DMS 273 (cell line): Measurements from ENCODE around the gene PHIP.

Experiments
- DNase-seq: peaks from one replicate; lab custom pipeline; 2025; ENCODE audit not compliant: unreplicated experiment; lab: John Stamatoyannopoulos, UW

Gene PHIP

GRCh38 chr6:79071547-79071946 lies 6.5 kb downstream of the PHIP start:
- no peak for DNase-seq

- DNase-seq: no peak
Measured at GRCh38 chr6:79070206-79070825, 7.7 kb downstream of the PHIP start.

- DNase-seq: no peak
Measured at GRCh38 chr6:79066828-79067227, 11.2 kb downstream of the PHIP start.

- no peak for DNase-seq
Measured at GRCh38 chr6:79066330-79066729, 11.7 kb downstream of the PHIP start.

- no peak for DNase-seq
Measured at GRCh38 chr6:79065232-79065631, 12.8 kb downstream of the PHIP start.

GRCh38 chr6:79064635-79065034 lies 13.4 kb downstream of the PHIP start:
- no peak for DNase-seq

- DNase-seq: no peak
Measured at GRCh38 chr6:79062708-79063107, 15.3 kb downstream of the PHIP start.

GRCh38 chr6:79057746-79058145 lies 20.3 kb downstream of the PHIP start:
- DNase-seq: no peak

GRCh38 chr6:79056226-79056625 lies 21.8 kb downstream of the PHIP start:
- no peak for DNase-seq

GRCh38 chr6:79048611-79049010 lies 29.4 kb downstream of the PHIP start:
- DNase-seq: peak; percentile 69

- DNase-seq: no peak
Measured at GRCh38 chr6:79047072-79047471, 31.0 kb downstream of the PHIP start.

GRCh38 chr6:79045966-79046365 lies 32.1 kb downstream of the PHIP start:
- DNase-seq: no peak

- no peak for DNase-seq
Measured at GRCh38 chr6:79042799-79043126, 35.3 kb downstream of the PHIP start.

GRCh38 chr6:79042088-79042798 lies 35.8 kb downstream of the PHIP start:
- DNase-seq: no peak

GRCh38 chr6:79040083-79040482 lies 38.0 kb downstream of the PHIP start:
- no peak for DNase-seq

GRCh38 chr6:79038061-79038460 lies 40.0 kb downstream of the PHIP start:
- DNase-seq: no peak

GRCh38 chr6:79034865-79035264 lies 43.2 kb downstream of the PHIP start:
- no peak for DNase-seq

GRCh38 chr6:79033279-79033678 lies 44.8 kb downstream of the PHIP start:
- no peak for DNase-seq

GRCh38 chr6:79031821-79032590 lies 46.0 kb downstream of the PHIP start:
- DNase-seq: no peak

- no peak for DNase-seq
Measured at GRCh38 chr6:79030511-79030910, 47.5 kb downstream of the PHIP start.

GRCh38 chr6:79030023-79030422 lies 48.0 kb downstream of the PHIP start:
- DNase-seq: no peak

- DNase-seq: no peak
Measured at GRCh38 chr6:79028641-79029314, 49.3 kb downstream of the PHIP start.
